22Rv1 (cell line): ENCODE measurements around the gene LSM14A.

Experiments
- ZFX ChIP-seq: fragments of 450-650 bp; IDR thresholded peaks from 2 replicates; pipeline ENCODE4 v1.6.1; 2017; ENCODE audit warnings: antibody characterized with exemption, borderline replicate concordance
- TF ChIP-seq, protein P1 (sequence below): fragments of 450-650 bp; IDR thresholded peaks from 2 replicates; pipeline ENCODE4 v1.5.1; 2017; ENCODE audit warnings: mild to moderate bottlenecking

DNA sequence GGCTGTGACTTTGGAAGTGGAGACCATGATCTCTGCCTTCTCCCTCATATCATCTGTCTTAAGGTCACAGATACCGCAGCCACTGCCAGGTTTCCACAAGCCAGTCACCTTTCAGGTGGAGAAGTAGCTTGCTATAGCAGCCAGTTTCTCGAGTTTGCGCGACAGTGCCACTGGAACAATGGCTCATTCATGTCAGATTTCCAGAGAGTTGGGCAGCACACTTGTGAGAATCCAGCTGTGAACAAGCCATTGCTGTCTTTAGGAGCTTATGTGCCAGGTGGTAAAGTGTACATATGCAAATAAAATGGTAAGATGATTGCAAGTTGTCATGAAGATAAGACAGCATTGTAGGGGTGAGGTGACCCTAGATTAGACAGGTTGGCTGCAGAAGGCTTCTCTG is 104.3 kb downstream of the LSM14A start:
- TF ChIP-seq, protein P1, sequence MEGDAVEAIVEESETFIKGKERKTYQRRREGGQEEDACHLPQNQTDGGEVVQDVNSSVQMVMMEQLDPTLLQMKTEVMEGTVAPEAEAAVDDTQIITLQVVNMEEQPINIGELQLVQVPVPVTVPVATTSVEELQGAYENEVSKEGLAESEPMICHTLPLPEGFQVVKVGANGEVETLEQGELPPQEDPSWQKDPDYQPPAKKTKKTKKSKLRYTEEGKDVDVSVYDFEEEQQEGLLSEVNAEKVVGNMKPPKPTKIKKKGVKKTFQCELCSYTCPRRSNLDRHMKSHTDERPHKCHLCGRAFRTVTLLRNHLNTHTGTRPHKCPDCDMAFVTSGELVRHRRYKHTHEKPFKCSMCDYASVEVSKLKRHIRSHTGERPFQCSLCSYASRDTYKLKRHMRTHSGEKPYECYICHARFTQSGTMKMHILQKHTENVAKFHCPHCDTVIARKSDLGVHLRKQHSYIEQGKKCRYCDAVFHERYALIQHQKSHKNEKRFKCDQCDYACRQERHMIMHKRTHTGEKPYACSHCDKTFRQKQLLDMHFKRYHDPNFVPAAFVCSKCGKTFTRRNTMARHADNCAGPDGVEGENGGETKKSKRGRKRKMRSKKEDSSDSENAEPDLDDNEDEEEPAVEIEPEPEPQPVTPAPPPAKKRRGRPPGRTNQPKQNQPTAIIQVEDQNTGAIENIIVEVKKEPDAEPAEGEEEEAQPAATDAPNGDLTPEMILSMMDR: no peak
- TF ChIP-seq ZFX: no peak
